HL-60 (cell line): Measurements from ENCODE around the gene QSOX1.

Experiments
- CTCF ChIP-seq: IDR thresholded peaks from one replicate; pipeline ENCODE4 v1.5.1; 2011; ENCODE audit warnings: low read length, control low read depth, inconsistent platforms; ENCODE audit not compliant: insufficient read depth
- GABPA ChIP-seq: IDR thresholded peaks from 2 replicates; pipeline ENCODE4 v1.6.1; 2012; ENCODE audit warnings: low read depth
- POLR2AphosphoS5 ChIP-seq: IDR thresholded peaks from 2 replicates; pipeline ENCODE4 v1.6.1; 2012; ENCODE audit warnings: low read depth
- REST ChIP-seq: IDR thresholded peaks from 2 replicates; pipeline ENCODE4 v1.6.1; 2012; ENCODE audit warnings: low read depth; ENCODE audit not compliant: insufficient replicate concordance
- SPI1 ChIP-seq: IDR thresholded peaks from 2 replicates; pipeline ENCODE4 v1.6.1; 2012; ENCODE audit warnings: low read depth, mild to moderate bottlenecking, borderline replicate concordance

- TF ChIP-seq REST (no peak), CTCF (no peak), SPI1 (no peak), POLR2AphosphoS5 (no peak), GABPA (no peak)
Observed at GRCh38 chr1:180153032-180153431, 1.6 kb upstream of the QSOX1 start.
